Measurements from ENCODE around the gene RASSF8. TPM values are rescaled to one million over a fixed set of nuclear protein-coding genes. Genes with fewer than 3 reads are reported as not detected.

Gene RASSF8
- total and polyA plus RNA-seq, 2 donors, result 20.9 to 63.1 TPM

- H3K27ac ChIP-seq (ENCODE audit: low read depth), result no peak overlapping the region
- 88% methylated on average over 11 of the region's 11 CpGs for WGBS
- no peak overlapping the region for H3K4me3 ChIP-seq (ENCODE audit: low read depth, low read length)
- peaks cover 1% of the 10 kb centered on the region for H3K4me1 ChIP-seq (ENCODE audit: insufficient read depth)
- H3K36me3 ChIP-seq (ENCODE audit: insufficient read depth), result no peaks in the 10 kb centered on the region
- DNase-seq (ENCODE audit: extremely low spot score), result no peak
Observed at GRCh38 chr12:26090836-26091510, 132.5 kb downstream of the RASSF8 start.

GRCh38 chr12:26091822-26092221 lies 133.3 kb downstream of the RASSF8 start:
- Histone ChIP-seq H3K36me3 (ENCODE audit: insufficient read depth) (no peaks in the 10 kb centered on the region), H3K4me3 (ENCODE audit: low read depth, low read length) (no peak overlapping the region), H3K27ac (ENCODE audit: low read depth) (no peak overlapping the region), H3K4me1 (ENCODE audit: insufficient read depth) (peaks cover 1% of the 10 kb centered on the region)
- DNase-seq (ENCODE audit: extremely low spot score), result no peak
- 70% methylated on average over 6 of the region's 6 CpGs for WGBS

GRCh38 chr12:26092346-26093105 lies 134.0 kb downstream of the RASSF8 start:
- Histone ChIP-seq H3K4me1 (ENCODE audit: insufficient read depth) (no peaks in the 10 kb centered on the region), H3K36me3 (ENCODE audit: insufficient read depth) (no peaks in the 10 kb centered on the region), H3K4me3 (ENCODE audit: low read depth, low read length) (no peak overlapping the region), H3K27ac (ENCODE audit: low read depth) (no peak overlapping the region)
- WGBS, result 85% methylated on average over 4 of the region's 4 CpGs
- no peak for DNase-seq (ENCODE audit: extremely low spot score)

GRCh38 chr12:26095186-26095585 lies 136.7 kb downstream of the RASSF8 start:
- H3K4me3 ChIP-seq (ENCODE audit: low read depth, low read length), result no peak overlapping the region
- WGBS, result 95% methylated on average over 2 of the region's 2 CpGs
- H3K27ac ChIP-seq (ENCODE audit: low read depth), result no peak overlapping the region
- H3K36me3 ChIP-seq (ENCODE audit: insufficient read depth), result no peaks in the 10 kb centered on the region
- no peak for DNase-seq (ENCODE audit: extremely low spot score)
- no peaks in the 10 kb centered on the region for H3K4me1 ChIP-seq (ENCODE audit: insufficient read depth)

GRCh38 chr12:26096036-26096435 lies 137.6 kb downstream of the RASSF8 start:
- WGBS, result 92% methylated on average over 2 of the region's 2 CpGs
- no peaks in the 10 kb centered on the region for H3K4me1 ChIP-seq (ENCODE audit: insufficient read depth)
- H3K36me3 ChIP-seq (ENCODE audit: insufficient read depth), result no peaks in the 10 kb centered on the region
- no peak for DNase-seq (ENCODE audit: extremely low spot score)
- H3K27ac ChIP-seq (ENCODE audit: low read depth), result no peak overlapping the region
- no peak overlapping the region for H3K4me3 ChIP-seq (ENCODE audit: low read depth, low read length)

- DNase-seq (ENCODE audit: extremely low spot score), result no peak
- 18% methylated on average over 6 of the region's 6 CpGs for WGBS
- H3K4me3 ChIP-seq (ENCODE audit: low read depth, low read length), result no peak overlapping the region
- no peak overlapping the region for H3K27ac ChIP-seq (ENCODE audit: low read depth)
- no peaks in the 10 kb centered on the region for H3K4me1 ChIP-seq (ENCODE audit: insufficient read depth)
- H3K36me3 ChIP-seq (ENCODE audit: insufficient read depth), result no peaks in the 10 kb centered on the region
Observed at GRCh38 chr12:26097046-26097878, 138.8 kb downstream of the RASSF8 start.

- no peak for DNase-seq (ENCODE audit: extremely low spot score)
- H3K27ac ChIP-seq (ENCODE audit: low read depth), result no peak overlapping the region
- no peaks in the 10 kb centered on the region for H3K4me1 ChIP-seq (ENCODE audit: insufficient read depth)
- H3K4me3 ChIP-seq (ENCODE audit: low read depth, low read length), result no peak overlapping the region
- peaks cover 1% of the 10 kb centered on the region for H3K36me3 ChIP-seq (ENCODE audit: insufficient read depth)
- whole genome bisulfite sequencing, result 80% methylated on average over 8 of the region's 8 CpGs
Observed at GRCh38 chr12:26100666-26101349, 142.3 kb downstream of the RASSF8 start.

- 56% methylated on average over 3 of the region's 3 CpGs for WGBS
- DNase-seq (ENCODE audit: extremely low spot score), result peak; percentile 82
- peaks cover 1% of the 10 kb centered on the region for H3K36me3 ChIP-seq (ENCODE audit: insufficient read depth)
- H3K4me1 ChIP-seq (ENCODE audit: insufficient read depth), result no peaks in the 10 kb centered on the region
- no peak overlapping the region for H3K27ac ChIP-seq (ENCODE audit: low read depth)
- H3K4me3 ChIP-seq (ENCODE audit: low read depth, low read length), result no peak overlapping the region
Observed at GRCh38 chr12:26101350-26101734, 142.9 kb downstream of the RASSF8 start.

- H3K4me3 ChIP-seq (ENCODE audit: low read depth, low read length), result no peak overlapping the region
- DNase-seq (ENCODE audit: extremely low spot score), result no peak
- no peaks in the 10 kb centered on the region for H3K4me1 ChIP-seq (ENCODE audit: insufficient read depth)
- no peak overlapping the region for H3K27ac ChIP-seq (ENCODE audit: low read depth)
- peaks cover 1% of the 10 kb centered on the region for H3K36me3 ChIP-seq (ENCODE audit: insufficient read depth)
- WGBS, result 65% methylated on average over 4 of the region's 4 CpGs
Observed at GRCh38 chr12:26101763-26102162, 143.3 kb downstream of the RASSF8 start.

GRCh38 chr12:26102953-26103352 lies 144.5 kb downstream of the RASSF8 start:
- no peaks in the 10 kb centered on the region for H3K4me1 ChIP-seq (ENCODE audit: insufficient read depth)
- 69% methylated on average over 5 of the region's 5 CpGs for WGBS
- H3K4me3 ChIP-seq (ENCODE audit: low read depth, low read length), result no peak overlapping the region
- DNase-seq (ENCODE audit: extremely low spot score), result no peak
- H3K27ac ChIP-seq (ENCODE audit: low read depth), result no peak overlapping the region
- H3K36me3 ChIP-seq (ENCODE audit: insufficient read depth), result peaks cover 1% of the 10 kb centered on the region

GRCh38 chr12:26106347-26106746 lies 147.9 kb downstream of the RASSF8 start:
- Histone ChIP-seq H3K4me1 (ENCODE audit: insufficient read depth) (no peaks in the 10 kb centered on the region), H3K27ac (ENCODE audit: low read depth) (no peak overlapping the region), H3K4me3 (ENCODE audit: low read depth, low read length) (no peak overlapping the region), H3K36me3 (ENCODE audit: insufficient read depth) (peaks cover 1% of the 10 kb centered on the region)
- no peak for DNase-seq (ENCODE audit: extremely low spot score)
- 67% methylated on average over 4 of the region's 4 CpGs for WGBS

GRCh38 chr12:26108915-26109314 lies 150.4 kb downstream of the RASSF8 start:
- Histone ChIP-seq H3K27ac (ENCODE audit: low read depth) (no peak overlapping the region), H3K36me3 (ENCODE audit: insufficient read depth) (peaks cover under 1% of the 10 kb centered on the region), H3K4me3 (ENCODE audit: low read depth, low read length) (no peak overlapping the region), H3K4me1 (ENCODE audit: insufficient read depth) (no peaks in the 10 kb centered on the region)
- WGBS, result 79% methylated on average over 2 of the region's 2 CpGs
- DNase-seq (ENCODE audit: extremely low spot score), result no peak

- no peak for DNase-seq (ENCODE audit: extremely low spot score)
- Histone ChIP-seq H3K27ac (ENCODE audit: low read depth) (no peak overlapping the region), H3K4me1 (ENCODE audit: insufficient read depth) (no peaks in the 10 kb centered on the region), H3K4me3 (ENCODE audit: low read depth, low read length) (no peak overlapping the region), H3K36me3 (ENCODE audit: insufficient read depth) (no peaks in the 10 kb centered on the region)
- WGBS, result 64% methylated on average over 10 of the region's 10 CpGs
Observed at GRCh38 chr12:26109343-26109881, 150.9 kb downstream of the RASSF8 start.

Measured in urinary bladder (tissue), 4 donors.